Epithelial cell of esophagus (primary cell): ENCODE data around the gene GAP43.

Experiments used
- DNase-seq: peaks from one replicate; pipeline ENCODE4 v3.0.0; 2010; ENCODE audit warnings: low read depth
- H3K4me3 ChIP-seq: 2 replicates; pipeline ENCODE4 v1.5.1; 2011; ENCODE audit warnings: mild to moderate bottlenecking, low read length, control low read depth
- CTCF ChIP-seq: IDR thresholded peaks from 2 replicates; pipeline ENCODE4 v1.5.1; 2011; ENCODE audit warnings: low read depth, mild to moderate bottlenecking, low read length, control low read depth, inconsistent platforms; ENCODE audit not compliant: insufficient read depth; ENCODE audit errors: missing control alignments

Gene GAP43

GRCh38 chr3:115704661-115705338 is 81.5 kb downstream of the GAP43 start:
- no peak for TF ChIP-seq CTCF
- H3K4me3 ChIP-seq, result no peak overlapping the region
- DNase-seq, result peak; percentile 11

- DNase-seq, result no peak
- no peak for TF ChIP-seq CTCF
- no peak overlapping the region for H3K4me3 ChIP-seq
Measured at GRCh38 chr3:115706311-115706829, 83.1 kb downstream of the GAP43 start.

GRCh38 chr3:115708540-115708939 is 85.2 kb downstream of the GAP43 start:
- TF ChIP-seq CTCF, result no peak
- H3K4me3 ChIP-seq, result no peak overlapping the region
- no peak for DNase-seq

GRCh38 chr3:115709093-115709492 is 85.8 kb downstream of the GAP43 start:
- DNase-seq, result no peak
- H3K4me3 ChIP-seq, result no peak overlapping the region
- TF ChIP-seq CTCF, result no peak

GRCh38 chr3:115709931-115710330 is 86.6 kb downstream of the GAP43 start:
- no peak overlapping the region for H3K4me3 ChIP-seq
- no peak for TF ChIP-seq CTCF
- DNase-seq, result no peak

GRCh38 chr3:115710799-115711198 is 87.5 kb downstream of the GAP43 start:
- DNase-seq, result no peak
- H3K4me3 ChIP-seq, result no peak overlapping the region
- TF ChIP-seq CTCF, result no peak

- H3K4me3 ChIP-seq, result no peak overlapping the region
- DNase-seq, result no peak
- TF ChIP-seq CTCF, result no peak
Measured at GRCh38 chr3:115712871-115713270, 89.6 kb downstream of the GAP43 start.
